HG03442 (cell line): ENCODE measurements around the gene SPRY4.
"Not testable (repeated sequence)": the region's sequence is repeated elsewhere in the genome, so short reads cannot be mapped to it uniquely, and the experiment has no call there.

ENCODE experiments used
- ATAC-seq: cut with Tn5 transposase; IDR thresholded peaks from one replicate; pipeline ENCODE4 v1.9.1; 2021; ENCODE audit warnings: mild to moderate bottlenecking, moderate library complexity; ENCODE audit not compliant: unreplicated experiment

SPRY4 gene

DNA sequence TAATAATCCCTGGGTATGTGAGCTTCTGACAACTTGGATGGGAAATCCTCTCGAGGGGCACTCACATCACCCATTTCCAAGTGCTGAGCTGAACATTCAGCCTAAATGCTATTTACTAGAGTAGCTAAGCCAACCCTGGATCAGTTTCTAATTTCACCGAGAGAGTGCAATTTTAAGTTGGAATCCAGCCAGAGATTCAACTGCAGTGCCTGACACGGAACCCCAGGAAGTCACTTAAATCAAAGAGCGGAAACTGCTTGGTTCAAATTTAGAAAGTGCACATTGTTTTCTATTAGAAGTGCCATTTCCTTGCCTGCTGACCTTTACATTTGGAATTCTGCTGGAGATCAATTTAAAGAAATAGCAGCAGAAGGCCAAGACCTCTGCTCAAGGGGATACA, 8.8 kb downstream of the SPRY4 start:
- ATAC-seq: no peak

DNA sequence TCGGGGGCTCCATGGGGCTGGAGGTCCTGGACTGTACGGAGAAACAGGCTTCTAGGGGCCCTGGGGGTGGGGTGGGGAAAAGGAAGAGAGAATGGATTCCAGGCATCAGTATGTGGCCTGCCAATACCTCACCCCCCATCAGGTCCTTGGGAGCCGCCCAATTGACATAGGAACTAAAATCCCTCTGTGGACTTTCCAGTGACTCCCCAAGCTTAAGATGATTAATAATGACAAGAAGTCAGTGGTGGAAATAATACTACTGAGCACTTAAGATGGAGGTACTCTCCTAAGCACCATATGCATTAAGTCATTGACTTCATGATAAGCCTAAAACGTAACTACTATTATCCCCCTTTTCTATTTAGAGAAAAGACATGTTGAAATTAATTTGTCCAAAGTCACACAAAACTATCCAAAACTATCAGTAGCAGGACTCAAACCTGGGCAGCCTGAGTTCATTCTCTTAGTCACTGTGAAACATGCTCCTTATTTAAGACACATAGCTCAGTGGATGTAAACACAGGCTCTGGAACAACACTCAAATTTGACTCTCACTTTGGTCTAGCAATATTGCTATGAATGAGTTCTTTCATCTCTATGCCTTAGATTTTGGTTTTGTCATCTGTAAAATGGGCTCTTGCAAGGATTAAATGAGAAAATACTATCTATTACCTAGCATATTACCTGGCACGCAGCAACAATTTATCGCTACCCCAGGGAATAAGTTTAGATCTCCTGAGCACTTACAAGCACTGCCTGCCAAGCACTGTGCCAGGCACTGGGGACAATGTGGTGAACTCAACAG, 9.5 kb downstream of the SPRY4 start:
- ATAC-seq: no peak

DNA sequence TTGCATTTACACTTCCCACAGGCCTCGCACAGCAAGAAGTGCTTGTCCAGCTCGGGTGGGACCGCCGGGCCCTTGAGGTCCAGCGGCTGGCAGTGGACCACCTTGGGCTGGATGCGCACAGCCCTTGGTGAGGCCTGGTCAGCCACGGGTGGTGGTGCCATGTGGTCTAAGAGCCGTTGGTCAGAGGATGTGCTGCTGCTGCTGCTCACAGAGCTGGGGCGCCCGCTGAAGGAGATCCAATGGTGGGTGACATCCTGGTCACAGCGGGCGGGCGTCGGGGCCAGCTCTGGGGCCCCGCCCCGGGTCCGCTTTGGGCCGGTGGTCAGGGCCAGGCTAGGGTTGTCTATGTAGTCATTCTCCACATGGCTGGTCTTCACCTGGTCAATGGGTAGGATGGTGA, 10.2 kb downstream of the SPRY4 start:
- no peak for ATAC-seq

DNA sequence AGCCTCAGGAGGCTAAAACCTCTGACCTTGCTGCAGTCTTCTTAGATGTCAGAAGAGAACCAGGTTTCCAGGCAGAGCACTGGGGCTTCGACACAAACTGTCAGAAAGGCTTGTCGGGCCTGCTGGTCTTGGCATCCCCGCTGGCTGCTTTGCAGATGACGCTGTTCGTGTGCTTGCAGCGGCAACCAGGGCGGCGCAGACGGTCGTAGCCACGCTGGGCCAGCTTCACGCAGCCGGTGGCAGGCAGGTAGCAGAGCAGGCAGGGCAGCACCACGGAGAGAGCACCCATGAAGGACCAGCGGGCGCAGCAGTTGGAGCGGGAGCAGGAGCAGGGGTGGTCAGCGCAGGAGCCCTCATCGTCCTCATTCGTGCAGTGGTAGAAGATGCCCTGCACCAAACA, 10.7 kb downstream of the SPRY4 start:
- ATAC-seq: no peak

DNA sequence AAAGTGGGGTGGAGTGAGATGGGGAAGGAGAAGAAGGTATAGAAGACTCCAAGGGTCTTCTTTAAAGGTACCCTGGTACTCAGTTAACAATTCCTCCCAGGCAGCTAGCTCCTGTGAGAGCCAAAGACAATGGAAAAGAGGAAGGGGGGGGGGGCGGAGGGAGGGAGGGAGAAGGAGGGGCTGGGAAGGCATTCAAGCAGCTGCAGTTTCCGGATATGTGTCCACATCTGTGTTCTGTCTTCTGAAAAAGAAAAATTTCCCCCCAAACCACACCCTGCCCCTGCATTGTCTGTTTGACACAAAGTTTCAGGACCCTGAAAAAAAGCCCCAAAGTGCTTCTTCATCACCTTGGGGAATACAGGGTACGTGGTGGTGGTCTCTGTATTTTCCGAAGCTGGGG, 11.1 kb downstream of the SPRY4 start:
- ATAC-seq: no peak

DNA sequence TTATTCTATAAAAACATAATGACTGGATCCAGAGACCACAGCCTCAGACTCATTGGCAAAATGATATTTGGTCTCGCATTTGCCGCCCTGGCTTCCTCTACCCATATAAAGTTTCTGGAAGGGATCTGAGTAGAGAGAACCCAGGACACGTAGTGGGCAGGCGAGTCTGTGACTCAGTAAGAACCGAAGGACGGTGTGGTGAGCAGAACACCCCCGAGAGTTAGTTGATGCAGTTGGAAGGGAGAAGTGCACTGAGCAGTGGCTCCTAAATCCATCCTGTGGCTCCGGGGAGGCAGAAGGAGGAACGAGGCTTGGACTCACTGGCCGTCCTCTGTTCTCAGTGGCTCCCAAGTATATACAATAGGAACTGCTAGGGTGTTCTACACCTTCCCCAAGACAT, 11.5 kb downstream of the SPRY4 start:
- no peak for ATAC-seq

DNA sequence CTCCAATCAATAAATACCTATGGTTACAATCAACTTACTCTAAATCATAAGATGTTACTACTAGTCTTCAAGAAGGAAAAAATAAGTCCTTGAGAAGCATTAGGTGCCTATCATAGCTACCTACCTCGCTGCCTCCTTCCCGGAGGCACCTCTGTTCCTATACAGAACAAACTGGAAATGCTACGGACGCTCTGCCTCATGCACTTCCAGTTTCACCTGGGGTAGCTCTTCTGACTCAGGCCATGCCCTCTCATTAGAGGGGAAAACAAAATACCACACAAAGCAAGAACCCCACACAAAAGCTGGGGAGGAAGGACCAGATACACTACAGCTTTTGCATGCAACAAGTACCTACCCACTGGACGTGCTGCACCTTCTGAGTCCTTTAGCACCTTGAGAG, 12.4 kb downstream of the SPRY4 start:
- no peak for ATAC-seq

DNA sequence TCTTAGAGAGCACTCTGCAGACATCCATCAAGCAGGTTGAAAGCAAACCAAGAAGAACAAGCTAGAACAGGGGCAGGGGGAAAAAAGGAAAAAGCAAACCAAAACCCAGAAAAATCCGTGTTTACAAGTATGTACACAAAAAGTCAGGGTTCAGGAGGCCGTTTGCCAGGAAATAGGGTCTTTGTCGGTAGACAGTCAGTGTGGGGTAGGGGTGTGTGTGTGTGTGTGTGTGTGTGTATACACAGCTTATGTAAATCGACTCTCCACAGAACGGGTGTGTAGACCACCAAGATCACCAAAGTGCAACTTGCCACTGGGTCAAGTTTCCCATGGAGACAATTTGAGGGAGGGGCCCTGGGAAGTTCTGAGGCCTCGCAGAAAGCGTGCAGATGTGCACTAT, 13.1 kb downstream of the SPRY4 start:
- no peak for ATAC-seq

DNA sequence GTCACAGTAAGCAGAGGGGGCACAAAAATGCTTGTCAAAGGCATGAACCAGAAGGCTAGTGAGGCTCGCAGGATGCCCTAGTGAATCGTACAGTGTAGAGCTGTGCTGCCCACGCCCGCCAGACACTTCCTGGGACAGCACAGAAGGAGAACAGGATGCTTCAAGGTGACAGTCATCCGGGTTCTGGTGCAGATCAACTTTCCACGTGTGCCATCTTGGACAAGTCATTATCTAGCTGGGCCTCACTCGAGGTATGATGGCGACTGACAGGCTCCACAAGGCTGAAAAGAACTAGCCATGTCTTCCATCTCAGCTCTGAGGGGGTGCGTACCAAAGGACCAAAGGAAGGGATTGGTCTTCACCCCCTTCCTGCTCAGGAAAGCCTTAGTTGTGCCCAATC, 14.0 kb downstream of the SPRY4 start:
- no peak for ATAC-seq

DNA sequence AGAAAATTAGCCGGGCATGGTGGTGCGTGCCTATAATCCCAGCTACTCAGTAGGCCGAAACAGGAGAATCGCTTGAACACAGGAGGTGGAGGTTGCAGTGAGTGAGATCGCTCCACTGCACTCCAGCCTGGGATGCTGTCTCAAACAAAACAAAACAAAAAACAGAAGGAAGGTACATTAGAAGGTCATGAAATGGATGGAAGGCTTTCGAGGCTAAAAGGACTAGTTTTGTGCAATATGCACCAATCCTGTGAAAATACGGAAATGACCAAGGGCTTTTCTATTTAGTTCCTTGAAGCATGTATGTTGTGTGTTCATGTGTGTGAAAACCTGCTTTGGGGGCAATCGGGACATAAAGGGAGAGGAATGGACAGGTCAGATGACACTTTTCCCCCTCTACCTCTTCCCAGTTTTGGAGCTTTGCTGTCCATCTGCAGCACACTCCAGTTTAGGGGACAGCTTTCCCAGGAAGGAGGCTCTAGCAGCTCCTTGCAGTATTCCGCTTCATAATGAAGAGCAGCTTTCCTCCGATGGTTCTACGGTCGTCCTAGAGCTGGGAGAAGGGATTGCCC, 15.0 kb downstream of the SPRY4 start:
- ATAC-seq: no peak

DNA sequence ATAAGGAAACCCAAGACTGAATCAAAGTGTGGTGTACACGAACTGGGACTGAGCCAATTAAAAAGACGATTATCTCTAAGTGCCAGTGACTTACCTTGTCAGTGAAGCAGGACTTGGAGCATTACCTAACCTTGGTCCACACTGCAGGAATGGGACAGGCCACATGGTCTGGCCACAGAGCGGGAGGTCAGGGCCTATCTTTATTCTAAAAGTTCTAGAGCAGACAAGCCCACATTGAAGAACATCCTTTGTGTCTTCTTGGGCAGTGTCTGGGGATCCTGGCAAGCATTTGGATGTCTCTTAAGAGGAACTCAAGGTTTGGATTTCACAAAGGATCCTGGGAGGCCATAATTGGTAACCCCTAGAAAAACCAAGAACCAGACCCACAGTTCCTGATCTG, 16.5 kb downstream of the SPRY4 start:
- no peak for ATAC-seq

DNA sequence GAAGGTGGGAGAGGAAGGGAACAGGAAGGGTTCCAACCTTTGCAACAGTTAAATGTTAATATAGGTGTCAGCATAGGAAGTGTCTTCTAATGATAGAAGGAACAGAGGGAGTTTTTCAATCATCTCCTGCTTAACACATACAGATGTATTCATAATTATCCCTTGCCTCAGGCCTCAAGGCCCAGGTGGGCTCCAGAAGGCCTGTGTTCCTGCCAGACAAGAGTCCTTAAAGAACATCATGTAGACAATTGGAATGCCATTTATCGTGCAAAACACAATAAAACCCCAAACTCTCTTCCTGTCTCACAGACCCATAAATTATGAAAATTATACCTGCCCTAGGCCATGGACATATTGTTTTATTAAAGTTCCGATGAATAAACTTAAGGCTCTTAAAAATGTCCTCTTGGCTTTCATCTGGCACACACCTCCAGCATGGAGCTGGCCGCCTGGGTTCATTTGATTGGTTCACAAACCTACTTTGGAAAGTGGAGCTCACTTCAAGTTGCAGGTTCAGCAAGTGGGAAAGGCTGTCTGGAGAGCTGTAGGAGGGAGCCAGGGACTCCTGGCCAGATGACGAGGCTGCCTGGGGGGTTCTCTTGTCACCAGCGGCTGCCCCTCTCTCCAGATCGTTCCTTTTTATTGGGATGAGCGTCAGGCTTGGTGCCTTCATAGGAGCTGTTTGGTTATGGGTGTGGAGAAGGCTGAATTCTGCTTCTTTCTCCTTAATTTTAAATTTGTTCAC, 17.5 kb downstream of the SPRY4 start:
- no peak for ATAC-seq

DNA sequence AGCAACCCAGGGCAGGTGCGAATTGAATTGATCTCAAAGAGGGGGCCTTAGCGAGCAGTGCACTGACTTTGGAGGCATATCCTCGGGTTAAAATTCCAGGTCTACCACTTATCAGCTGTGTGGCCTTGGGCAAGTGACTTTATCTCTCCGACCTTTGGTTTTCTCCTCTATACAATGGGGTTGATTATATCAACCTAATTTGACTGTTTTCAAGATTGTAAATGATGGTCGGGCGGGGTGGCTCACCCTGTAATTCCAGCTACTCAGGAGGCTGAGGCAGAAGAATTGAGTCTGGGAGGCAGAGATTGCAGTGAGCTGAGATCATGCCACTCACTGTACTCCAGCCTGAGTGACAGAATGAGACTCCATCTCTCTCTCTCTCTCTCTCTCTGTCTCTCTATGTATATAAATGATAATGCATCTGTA, 18.7 kb downstream of the SPRY4 start:
- ATAC-seq: no peak

DNA sequence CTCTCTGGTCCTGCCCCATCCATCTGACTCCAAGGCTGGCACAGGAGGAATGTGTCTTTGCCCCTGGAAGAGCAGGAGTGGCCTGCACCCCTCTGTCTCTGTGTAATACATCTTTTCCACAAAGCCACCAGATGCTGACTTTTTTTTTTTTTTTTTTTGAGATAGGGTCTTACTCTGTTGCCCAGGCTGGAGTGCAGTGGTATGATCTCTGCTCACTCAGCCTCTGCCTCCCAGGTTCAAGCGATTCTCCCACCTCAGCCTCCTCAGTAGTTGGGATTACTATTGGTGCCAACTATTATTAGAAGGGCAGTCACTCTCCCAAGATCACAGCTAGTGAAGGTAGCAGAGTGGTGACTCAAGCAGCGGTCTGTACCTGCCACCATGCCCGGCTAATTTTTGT, 19.6 kb downstream of the SPRY4 start:
- ATAC-seq: no peak

DNA sequence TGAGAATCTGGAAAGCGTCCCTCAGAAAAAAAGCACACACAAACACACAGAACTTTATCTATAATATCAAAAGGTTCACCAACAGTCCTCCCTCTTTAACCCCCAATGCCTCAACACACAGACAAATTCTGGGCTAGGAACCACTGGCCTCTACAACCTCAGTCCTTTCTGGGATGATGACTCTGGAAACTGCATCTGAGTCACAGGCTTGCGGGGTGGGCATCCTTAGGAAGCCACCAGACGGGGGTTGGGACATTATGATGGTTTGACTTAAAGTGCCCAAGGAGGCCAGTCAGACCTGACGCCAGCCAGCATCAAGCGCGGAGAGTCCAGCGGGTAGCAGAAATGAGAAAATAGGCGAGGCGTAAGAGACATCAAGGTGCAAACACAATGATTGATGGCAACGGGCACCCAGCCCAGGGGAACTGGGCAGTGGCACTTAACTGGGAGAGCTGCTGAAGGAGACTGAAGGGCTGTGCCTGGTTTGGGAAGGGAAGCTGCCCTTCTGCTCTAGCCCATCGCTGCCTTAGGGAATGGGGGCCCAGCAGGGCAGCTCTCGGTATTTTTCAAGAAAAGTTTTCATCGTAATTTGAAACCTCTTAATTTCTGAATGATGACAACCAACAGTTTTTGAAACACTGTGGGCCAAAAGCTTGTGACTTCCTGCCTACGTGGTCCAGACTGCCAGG, 20.7 kb downstream of the SPRY4 start:
- no peak for ATAC-seq

DNA sequence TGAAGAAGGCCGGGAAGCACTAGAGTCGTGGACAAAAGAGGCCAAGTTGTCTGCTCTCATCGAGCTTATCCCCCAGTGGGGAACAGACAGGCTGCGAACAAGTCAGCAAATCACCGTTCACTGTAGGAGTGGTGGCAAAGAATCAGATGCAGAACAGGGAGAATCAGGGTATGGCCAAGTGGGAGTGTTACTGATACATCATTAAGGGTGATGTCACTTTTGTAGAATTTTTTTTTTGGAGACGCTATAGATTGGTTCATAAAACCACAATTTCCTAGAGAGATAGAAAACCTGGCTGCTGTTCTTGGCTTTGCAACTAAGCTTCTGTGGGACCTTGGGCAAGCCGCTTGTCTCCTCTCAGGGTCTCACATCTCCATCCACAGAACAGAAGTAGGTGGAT, 21.3 kb downstream of the SPRY4 start:
- no peak for ATAC-seq

DNA sequence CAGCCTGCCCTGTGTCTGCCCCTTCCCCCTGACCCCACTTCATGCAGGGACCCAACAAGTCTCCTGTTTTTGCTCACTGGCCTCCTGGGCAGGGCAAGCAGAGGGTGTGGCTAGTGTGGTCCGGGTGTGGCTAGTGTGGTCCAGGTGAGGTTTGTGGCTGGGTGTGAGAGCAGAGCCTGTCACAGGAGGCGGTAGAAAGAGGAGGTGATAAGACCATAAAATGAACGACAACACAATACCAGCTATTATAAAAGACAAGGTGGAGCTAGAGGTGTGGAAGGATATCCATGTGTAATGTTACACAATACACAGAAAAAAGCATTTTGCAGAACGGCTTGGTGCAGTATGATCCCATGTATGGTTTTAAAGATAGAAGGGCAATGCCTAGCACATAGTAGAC, 23.3 kb downstream of the SPRY4 start:
- ATAC-seq: no peak

DNA sequence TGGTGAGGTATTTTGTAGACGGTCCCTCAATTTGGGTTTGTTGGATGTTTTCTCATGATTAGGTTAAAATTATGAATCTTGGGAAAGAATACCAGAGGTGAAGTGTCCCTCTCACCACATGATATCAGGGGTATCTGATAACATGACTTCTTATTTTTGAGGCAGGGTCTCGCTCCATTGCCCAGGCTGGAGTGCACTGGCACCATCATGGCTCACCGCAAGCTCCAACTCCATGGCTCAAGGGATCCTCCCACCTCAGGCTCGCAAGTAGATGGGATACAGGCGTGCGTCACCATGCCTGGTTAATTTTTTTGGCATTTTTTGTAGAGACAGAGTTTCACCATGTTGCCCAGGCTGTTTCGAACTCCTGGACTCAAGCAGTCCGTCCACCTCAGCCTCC, 24.1 kb downstream of the SPRY4 start:
- ATAC-seq: no peak

DNA sequence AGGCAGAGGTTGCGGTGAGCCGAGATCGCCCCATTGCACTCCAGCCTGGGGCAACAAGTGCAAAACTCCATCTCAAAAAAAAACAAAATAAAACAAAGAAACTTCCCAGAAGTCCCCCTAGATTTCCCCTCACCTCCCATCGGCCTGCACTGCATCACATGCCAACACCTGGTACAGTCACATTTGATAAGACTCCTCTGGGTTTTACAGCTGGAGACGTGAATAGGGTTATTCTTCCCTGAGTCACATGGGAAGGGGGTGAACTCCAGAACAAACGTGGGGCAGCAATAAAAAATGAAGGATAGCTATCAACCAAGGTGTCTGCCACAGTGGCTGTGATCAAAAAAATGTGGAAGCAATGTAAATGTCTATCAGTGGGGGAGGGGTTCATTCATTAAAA, 26.0 kb downstream of the SPRY4 start:
- ATAC-seq: no peak

DNA sequence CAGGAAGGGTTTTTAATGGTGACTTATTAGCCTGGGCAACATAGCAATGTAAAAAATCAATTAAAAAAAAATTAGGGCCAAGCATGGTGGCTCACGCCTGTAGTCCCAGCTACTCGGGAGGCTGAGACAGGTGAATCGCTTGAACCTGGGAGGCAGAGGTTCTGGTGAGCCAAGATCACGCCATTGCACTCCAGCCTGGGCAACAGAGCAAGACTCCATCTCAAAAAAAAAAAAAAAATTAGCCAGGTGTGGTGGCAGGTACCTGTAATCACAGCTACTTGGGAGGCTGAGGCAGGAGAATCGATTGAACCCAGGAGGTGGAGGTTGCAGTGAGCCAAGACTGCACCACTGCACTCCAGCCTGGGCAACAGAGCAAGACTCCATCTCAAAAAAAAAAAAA, 27.0 kb downstream of the SPRY4 start:
- ATAC-seq: not testable (repeated sequence)

DNA sequence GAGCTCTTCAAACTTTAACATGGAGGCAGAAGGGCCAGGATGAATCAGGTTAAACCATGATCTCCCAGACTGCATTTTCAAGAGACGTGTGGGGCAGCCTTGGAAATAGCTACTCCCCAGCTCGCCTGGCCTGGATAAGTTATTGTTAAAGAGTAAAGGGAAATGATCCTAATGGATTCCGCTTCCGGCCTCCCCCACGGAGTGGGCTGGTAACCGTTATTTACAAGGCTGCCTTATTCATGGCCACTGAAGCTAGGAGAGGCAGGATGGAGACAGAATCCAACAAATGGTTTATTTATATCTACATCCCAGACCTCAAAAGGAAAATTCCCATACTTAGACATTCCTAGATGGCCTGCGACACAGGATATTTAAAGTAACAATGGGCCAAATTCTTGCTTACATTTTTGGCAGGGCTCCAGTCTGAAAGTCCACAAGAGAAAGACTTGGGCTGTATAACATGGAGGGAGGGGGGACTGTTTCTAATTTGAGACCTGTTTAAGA, 27.9 kb downstream of the SPRY4 start:
- no peak for ATAC-seq
